Ramos (cell line): ENCODE measurements around the gene JARID2.

ENCODE experiments used
- in situ Hi-C: fragments of 300-500 bp; cut with MboI; formaldehyde crosslinking; loops from one replicate; pipeline ENCODE4 v1.14.3; 2022; ENCODE audit warnings: low sequenced_read_pairs; ENCODE audit not compliant: unreplicated experiment

The JARID2 gene

GRCh38 chr6:15245361-15246216 is at the start of gene JARID2:
Gene JARID2 (plus strand): TSS chr6:15246069. CDS start chr6:15246540, 471 bp downstream.
- in situ Hi-C loops: no loop called here

GRCh38 chr6:15200087-15200486 is 45.8 kb upstream of the JARID2 start:
- in situ Hi-C loops: no loop called here

- in situ Hi-C loops: no loop called here
Measured at GRCh38 chr6:15205321-15205720, 40.5 kb upstream of the JARID2 start.

- in situ Hi-C loops: no loop called here
Measured at GRCh38 chr6:15206887-15207286, 39.0 kb upstream of the JARID2 start.

- in situ Hi-C loops: no loop called here
Measured at GRCh38 chr6:15207923-15208322, 37.9 kb upstream of the JARID2 start.

GRCh38 chr6:15213838-15214400 is 31.9 kb upstream of the JARID2 start:
- in situ Hi-C loops: no loop called here

- in situ Hi-C loops: no loop called here
Measured at GRCh38 chr6:15218401-15218800, 27.5 kb upstream of the JARID2 start.

- in situ Hi-C loops: no loop called here
Measured at GRCh38 chr6:15220062-15220461, 25.8 kb upstream of the JARID2 start.

- in situ Hi-C loops: no loop called here
Measured at GRCh38 chr6:15227827-15228318, 18.0 kb upstream of the JARID2 start.

GRCh38 chr6:15230827-15231226 is 15.0 kb upstream of the JARID2 start:
- in situ Hi-C loops: no loop called here

GRCh38 chr6:15232836-15233510 is 12.9 kb upstream of the JARID2 start:
- in situ Hi-C loops: no loop called here

- in situ Hi-C loops: no loop called here
Measured at GRCh38 chr6:15234068-15234758, 11.7 kb upstream of the JARID2 start.

- in situ Hi-C loops: no loop called here
Measured at GRCh38 chr6:15239616-15240364, 6.1 kb upstream of the JARID2 start.

- in situ Hi-C loops: no loop called here
Measured at GRCh38 chr6:15242503-15242902, 3.4 kb upstream of the JARID2 start.

- in situ Hi-C loops: no loop called here
Measured at GRCh38 chr6:15242937-15243614, 2.8 kb upstream of the JARID2 start.

GRCh38 chr6:15243910-15244619 is 1.8 kb upstream of the JARID2 start:
- in situ Hi-C loops: no loop called here

- in situ Hi-C loops: no loop called here
Measured at GRCh38 chr6:15244620-15245360, 1.1 kb upstream of the JARID2 start.

- in situ Hi-C loops: no loop called here
Measured at GRCh38 chr6:15246217-15246665, 372 bp downstream of the JARID2 start.
